Testis (tissue), 2 donors: ENCODE data around the gene TEX48.

Experiments used
- POLR2A ChIP-seq: fragments of 450-650 bp; IDR thresholded peaks from one replicate; pipeline ENCODE4 v1.6.1; 2017; ENCODE audit warnings: antibody characterized with exemption, mild to moderate bottlenecking, moderate library complexity
- TF ChIP-seq, protein P1 (sequence below), 3 experiments: fragments of 450-650 bp in 2 of 3; fragments of 200-600 bp in 1 of 3; sonication (generic) in 1 of 3; IDR thresholded peaks; one replicate each; pipeline ENCODE4 v1.5.1; 2016 to 2019; ENCODE audit warnings: antibody characterized with exemption in 3 of 3, mild to moderate bottlenecking in 2 of 3, moderate library complexity in 1 of 3

GRCh38 chr9:114656301-114656700 lies 25.7 kb downstream of the TEX48 start:
- no peak for TF ChIP-seq POLR2A
- TF ChIP-seq, protein P1, sequence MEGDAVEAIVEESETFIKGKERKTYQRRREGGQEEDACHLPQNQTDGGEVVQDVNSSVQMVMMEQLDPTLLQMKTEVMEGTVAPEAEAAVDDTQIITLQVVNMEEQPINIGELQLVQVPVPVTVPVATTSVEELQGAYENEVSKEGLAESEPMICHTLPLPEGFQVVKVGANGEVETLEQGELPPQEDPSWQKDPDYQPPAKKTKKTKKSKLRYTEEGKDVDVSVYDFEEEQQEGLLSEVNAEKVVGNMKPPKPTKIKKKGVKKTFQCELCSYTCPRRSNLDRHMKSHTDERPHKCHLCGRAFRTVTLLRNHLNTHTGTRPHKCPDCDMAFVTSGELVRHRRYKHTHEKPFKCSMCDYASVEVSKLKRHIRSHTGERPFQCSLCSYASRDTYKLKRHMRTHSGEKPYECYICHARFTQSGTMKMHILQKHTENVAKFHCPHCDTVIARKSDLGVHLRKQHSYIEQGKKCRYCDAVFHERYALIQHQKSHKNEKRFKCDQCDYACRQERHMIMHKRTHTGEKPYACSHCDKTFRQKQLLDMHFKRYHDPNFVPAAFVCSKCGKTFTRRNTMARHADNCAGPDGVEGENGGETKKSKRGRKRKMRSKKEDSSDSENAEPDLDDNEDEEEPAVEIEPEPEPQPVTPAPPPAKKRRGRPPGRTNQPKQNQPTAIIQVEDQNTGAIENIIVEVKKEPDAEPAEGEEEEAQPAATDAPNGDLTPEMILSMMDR (IDR thresholded peaks at IDR 0.05), result no peak
